HepG2 (cell line): ENCODE data around the gene FAM3B. TPM values are rescaled to one million over a fixed set of nuclear protein-coding genes. Genes with fewer than 3 reads are reported as not detected.
A peak's percentile ranks its signal among the peaks of the same experiment; 100 is the strongest.

Source experiments
- DR1 ChIP-seq: sonication (generic); formaldehyde crosslinking; IDR thresholded peaks from 2 replicates; pipeline ENCODE4 v1.8.0; 2021; ENCODE audit warnings: mild to moderate bottlenecking, missing genetic modification reagents, inconsistent platforms
- E2F5 ChIP-seq: sonication (generic); formaldehyde crosslinking; conservative IDR thresholded peaks from 2 replicates; pipeline ENCODE4 v1.4.0; 2020; ENCODE audit warnings: missing genetic modification reagents
- HDAC2 ChIP-seq: sonication (generic); formaldehyde crosslinking; IDR thresholded peaks from 2 replicates; pipeline ENCODE4 v1.4.0; 2020; ENCODE audit warnings: missing genetic modification reagents
- HDAC6 ChIP-seq: fragments of 200-600 bp; sonication (generic); IDR thresholded peaks from 2 replicates; pipeline ENCODE4 v1.7.0; 2017; ENCODE audit warnings: mild to moderate bottlenecking, antibody characterized with exemption, low read length, low read depth
- IKZF5 ChIP-seq: IDR thresholded peaks from 2 replicates; pipeline ENCODE4 v1.6.1; 2018; ENCODE audit warnings: missing genetic modification reagents, mild to moderate bottlenecking, missing compliant biosample characterization
- ISL2 ChIP-seq: sonication (generic); formaldehyde crosslinking; IDR thresholded peaks from 2 replicates; pipeline ENCODE4 v1.5.0; 2020; ENCODE audit warnings: missing genetic modification reagents
- ISX ChIP-seq: sonication (generic); formaldehyde crosslinking; conservative IDR thresholded peaks from 2 replicates; pipeline ENCODE4 v1.5.0; 2020; ENCODE audit warnings: missing genetic modification reagents
- MED1 ChIP-seq: sonication (generic); formaldehyde crosslinking; IDR thresholded peaks from 2 replicates; pipeline ENCODE4 v1.4.0; 2020; ENCODE audit warnings: missing genetic modification reagents
- SALL1 ChIP-seq: sonication (generic); formaldehyde crosslinking; IDR thresholded peaks from 2 replicates; pipeline ENCODE4 v1.8.0; 2022; ENCODE audit warnings: mild to moderate bottlenecking, missing genetic modification reagents
- SOX5 ChIP-seq: IDR thresholded peaks from 2 replicates; pipeline ENCODE4 v1.6.1; 2016; ENCODE audit warnings: borderline replicate concordance
- THRA ChIP-seq: sonication (generic); formaldehyde crosslinking; IDR thresholded peaks from 2 replicates; pipeline ENCODE4 v1.4.0; 2020; ENCODE audit warnings: missing genetic modification reagents, borderline replicate concordance
- TOPORS ChIP-seq: sonication (generic); formaldehyde crosslinking; IDR thresholded peaks from 2 replicates; pipeline ENCODE4 v1.8.0; 2023; ENCODE audit warnings: mild to moderate bottlenecking, missing genetic modification reagents
- ZBTB26 ChIP-seq: IDR thresholded peaks from 2 replicates; pipeline ENCODE4 v1.6.1; 2016; ENCODE audit warnings: missing compliant biosample characterization, missing genetic modification reagents, borderline replicate concordance
- ZBTB38 ChIP-seq: sonication (generic); formaldehyde crosslinking; IDR thresholded peaks from 2 replicates; pipeline ENCODE4 v1.5.1; 2020; ENCODE audit warnings: mild to moderate bottlenecking, missing genetic modification reagents
- ZNF382 ChIP-seq: sonication (generic); formaldehyde crosslinking; IDR thresholded peaks from 2 replicates; pipeline ENCODE4 v1.5.0; 2020; ENCODE audit warnings: missing genetic modification reagents, mild to moderate bottlenecking, borderline replicate concordance
- ZNF503 ChIP-seq: sonication (generic); formaldehyde crosslinking; IDR thresholded peaks from 2 replicates; pipeline ENCODE4 v1.4.0; 2020; ENCODE audit warnings: missing genetic modification reagents
- ZNF652 ChIP-seq: IDR thresholded peaks from 2 replicates; pipeline ENCODE4 v1.6.1; 2016; ENCODE audit warnings: low read depth, borderline replicate concordance
- ZNF878 ChIP-seq: sonication (generic); formaldehyde crosslinking; IDR thresholded peaks from 2 replicates; pipeline ENCODE4 v1.8.1; 2023; ENCODE audit warnings: mild to moderate bottlenecking, missing genetic modification reagents, moderate library complexity
- polyA plus RNA-seq, 8 experiments: library from polyadenylated mRNA; depleted of rRNA in 3 of 8; stranded (reverse) in 7 of 8; unstranded in 1 of 8; fragments of >200 nt; fragmentation: Illumina TruSeq in 4 of 8; extraction: Trizol in 4 of 8; gene quantifications; 2 replicates each; pipeline versions ENCODE4 v1.2.1 to v1.2.3, GENCODE V29; 2011 to 2016; ENCODE audit warnings: low read depth in 4 of 8, missing spikeins in 1 of 8, mixed read lengths in 1 of 8; ENCODE audit not compliant: insufficient read depth in 1 of 8
- total RNA-seq, 5 experiments: library from RNA; depleted of rRNA; stranded (reverse); fragments of >200 nt; fragmentation: Illumina TruSeq; extraction: Trizol; gene quantifications; 2 replicates each; pipeline ENCODE4 v1.2.3, GENCODE V29; 2016; ENCODE audit warnings: low read depth in 1 of 5
- TF ChIP-seq, protein P1 (sequence below): sonication (generic); formaldehyde crosslinking; IDR thresholded peaks from 2 replicates; pipeline ENCODE4 v1.4.0; 2020; ENCODE audit warnings: low read depth, missing genetic modification reagents

FAM3B gene
- total and polyA plus RNA-seq, 2 of the 13 experiments (the other 11 are each of a cell fraction or from before 2014, with no cell fraction given) = 46.5 to 62.0 TPM

- TF ChIP-seq E2F5 (CRISPR knock-in tag) (no peak), ZNF382 (CRISPR knock-in tag) (no peak), TOPORS (CRISPR knock-in tag) (no peak), HDAC6 (no peak), SOX5 (CRISPR knock-in tag) (peak; percentile 77), ISX (no peak), DR1 (CRISPR knock-in tag) (no peak), THRA (CRISPR knock-in tag) (peak; percentile 99), SALL1 (CRISPR knock-in tag) (peak; percentile 73), ZBTB38 (CRISPR knock-in tag) (peak; percentile 26; the same call in 1 of the 2 replicates), ZNF878 (CRISPR knock-in tag) (no peak), MED1 (peak; percentile 68; the same call in 1 of the 2 replicates), ZNF652 (no peak), HDAC2 (CRISPR knock-in tag) (peak; percentile 59; the same call in 1 of the 2 replicates), IKZF5 (CRISPR knock-in tag) (peak; percentile 61; the same call in 1 of the 2 replicates), ZBTB26 (CRISPR knock-in tag) (0 out of 2 replicates have a peak, but pooled peaks have one; percentile 50), ZNF503 (CRISPR knock-in tag) (no peak), ISL2 (no peak)
- TF ChIP-seq, protein P1, sequence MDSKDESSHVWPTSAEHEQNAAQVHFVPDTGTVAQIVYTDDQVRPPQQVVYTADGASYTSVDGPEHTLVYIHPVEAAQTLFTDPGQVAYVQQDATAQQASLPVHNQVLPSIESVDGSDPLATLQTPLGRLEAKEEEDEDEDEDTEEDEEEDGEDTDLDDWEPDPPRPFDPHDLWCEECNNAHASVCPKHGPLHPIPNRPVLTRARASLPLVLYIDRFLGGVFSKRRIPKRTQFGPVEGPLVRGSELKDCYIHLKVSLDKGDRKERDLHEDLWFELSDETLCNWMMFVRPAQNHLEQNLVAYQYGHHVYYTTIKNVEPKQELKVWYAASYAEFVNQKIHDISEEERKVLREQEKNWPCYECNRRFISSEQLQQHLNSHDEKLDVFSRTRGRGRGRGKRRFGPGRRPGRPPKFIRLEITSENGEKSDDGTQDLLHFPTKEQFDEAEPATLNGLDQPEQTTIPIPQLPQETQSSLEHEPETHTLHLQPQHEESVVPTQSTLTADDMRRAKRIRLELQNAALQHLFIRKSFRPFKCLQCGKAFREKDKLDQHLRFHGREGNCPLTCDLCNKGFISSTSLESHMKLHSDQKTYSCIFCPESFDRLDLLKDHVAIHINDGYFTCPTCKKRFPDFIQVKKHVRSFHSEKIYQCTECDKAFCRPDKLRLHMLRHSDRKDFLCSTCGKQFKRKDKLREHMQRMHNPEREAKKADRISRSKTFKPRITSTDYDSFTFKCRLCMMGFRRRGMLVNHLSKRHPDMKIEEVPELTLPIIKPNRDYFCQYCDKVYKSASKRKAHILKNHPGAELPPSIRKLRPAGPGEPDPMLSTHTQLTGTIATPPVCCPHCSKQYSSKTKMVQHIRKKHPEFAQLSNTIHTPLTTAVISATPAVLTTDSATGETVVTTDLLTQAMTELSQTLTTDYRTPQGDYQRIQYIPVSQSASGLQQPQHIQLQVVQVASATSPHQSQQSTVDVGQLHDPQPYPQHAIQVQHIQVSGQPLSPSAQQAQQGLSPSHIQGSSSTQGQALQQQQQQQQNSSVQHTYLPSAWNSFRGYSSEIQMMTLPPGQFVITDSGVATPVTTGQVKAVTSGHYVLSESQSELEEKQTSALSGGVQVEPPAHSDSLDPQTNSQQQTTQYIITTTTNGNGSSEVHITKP (CRISPR knock-in tag) = no peak
These were observed 50.0 kb downstream of the FAM3B start (continued) for GRCh38 chr21:41366522-41367151.
